ENCODE measurements around the gene PLCE1.

The PLCE1 gene

DNA sequence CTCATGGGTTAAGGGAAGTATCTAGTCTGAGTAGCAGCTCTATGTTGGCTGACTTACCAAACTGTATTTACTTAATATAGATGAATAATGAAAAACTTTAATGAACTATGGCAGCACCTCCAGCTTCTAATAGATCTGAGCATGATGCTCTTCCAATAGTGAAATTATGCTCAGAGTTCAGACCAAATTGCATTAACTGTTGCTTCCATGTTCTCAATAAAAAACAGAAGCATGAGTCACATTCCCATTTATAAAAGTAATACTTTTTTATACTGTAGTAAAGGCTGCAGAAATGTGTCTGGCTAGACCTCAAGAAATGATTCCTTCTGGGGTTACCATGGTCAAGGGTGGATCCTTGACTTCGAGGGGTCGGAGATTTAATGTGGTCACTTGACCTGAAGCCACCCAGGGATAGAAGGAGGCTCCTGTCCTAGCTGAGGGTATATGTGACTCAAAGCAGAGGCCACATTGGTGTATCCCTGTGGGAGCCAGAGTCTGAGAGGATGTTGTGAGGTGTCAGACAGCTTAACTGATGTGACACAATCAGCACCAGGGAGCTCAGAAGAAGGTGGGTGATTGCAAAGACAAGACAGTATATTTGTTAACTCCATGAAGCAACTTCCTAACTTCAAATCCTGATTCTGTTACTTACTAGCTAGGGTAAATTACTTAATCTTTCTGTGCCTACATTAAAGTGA is 19.8 kb upstream of the PLCE1 start:
- no peak for DNase-seq
- H3K27ac Mint-ChIP-seq, result no peak overlapping the region
- H3K4me3 Mint-ChIP-seq, result no peak overlapping the region
- H3K27me3 Mint-ChIP-seq, result peaks cover 3% of the 10 kb centered on the region
- no peaks in the 10 kb centered on the region for H3K36me3 Mint-ChIP-seq (ENCODE audit: low read depth)
- peaks cover 2% of the 10 kb centered on the region for H3K9me3 Mint-ChIP-seq
- no peaks in the 10 kb centered on the region for H3K4me1 Mint-ChIP-seq (ENCODE audit: low read depth)

- H3K27ac Mint-ChIP-seq, result no peak overlapping the region
- DNase-seq, result no peak
- no peak overlapping the region for H3K4me3 Mint-ChIP-seq
- peaks cover 2% of the 10 kb centered on the region for H3K9me3 Mint-ChIP-seq
- no peaks in the 10 kb centered on the region for H3K36me3 Mint-ChIP-seq (ENCODE audit: low read depth)
- no peaks in the 10 kb centered on the region for H3K4me1 Mint-ChIP-seq (ENCODE audit: low read depth)
- peaks cover 3% of the 10 kb centered on the region for H3K27me3 Mint-ChIP-seq
Observed at GRCh38 chr10:93977442-93977841, 16.3 kb upstream of the PLCE1 start.

DNA sequence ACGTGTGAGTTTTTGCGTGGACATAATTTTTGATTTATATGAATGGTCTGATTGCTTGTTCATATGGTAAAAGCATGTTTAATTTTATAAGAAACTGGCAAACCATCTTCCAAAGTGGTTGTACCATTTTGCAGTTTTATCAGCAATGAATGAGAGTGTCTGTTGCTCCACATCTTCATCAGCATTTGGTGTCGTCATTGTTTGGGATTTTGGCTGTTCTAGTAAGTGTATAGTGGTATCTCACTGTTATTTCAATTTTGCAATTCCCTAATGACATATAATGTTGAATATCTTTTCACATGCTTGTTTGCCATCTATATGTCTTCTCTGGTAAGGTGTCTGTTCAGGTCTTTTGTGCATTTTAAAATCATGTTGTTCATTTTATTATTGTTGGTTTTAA is 13.2 kb upstream of the PLCE1 start:
- Mint-ChIP-seq H3K27ac (no peak overlapping the region), H3K27me3 (peaks cover 3% of the 10 kb centered on the region), H3K4me1 (ENCODE audit: low read depth) (no peaks in the 10 kb centered on the region), H3K4me3 (no peak overlapping the region), H3K9me3 (no peaks in the 10 kb centered on the region), H3K36me3 (ENCODE audit: low read depth) (no peaks in the 10 kb centered on the region)
- no peak for DNase-seq

DNA sequence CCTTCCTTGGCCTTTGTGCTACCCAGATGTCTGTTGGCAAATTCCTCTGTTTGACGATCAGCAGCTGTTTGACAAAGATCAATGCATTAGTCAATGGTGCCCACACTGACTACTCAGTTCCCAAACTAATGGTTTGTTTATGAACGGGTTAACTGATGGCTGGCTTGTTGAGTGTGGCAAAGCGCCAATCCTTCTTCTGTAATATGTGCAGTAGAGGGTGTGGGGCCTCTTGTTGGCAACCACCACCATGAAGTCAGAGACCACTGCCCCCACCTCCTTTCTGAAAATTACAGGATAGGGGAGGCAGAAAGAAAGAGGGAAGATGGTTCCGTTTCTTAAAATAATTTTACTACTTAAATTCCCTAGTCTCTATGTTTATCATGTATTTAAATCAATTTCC is 2.6 kb upstream of the PLCE1 start:
- H3K27me3 Mint-ChIP-seq, result peaks cover 64% of the 10 kb centered on the region

GRCh38 chr10:93991596-93992284 is 2.0 kb upstream of the PLCE1 start:
- no peak for DNase-seq
- Mint-ChIP-seq H3K4me1 (ENCODE audit: low read depth) (peaks cover 3% of the 10 kb centered on the region), H3K4me3 (no peak overlapping the region), H3K27ac (no peak overlapping the region), H3K9me3 (no peaks in the 10 kb centered on the region), H3K36me3 (ENCODE audit: low read depth) (no peaks in the 10 kb centered on the region), H3K27me3 (peaks cover 69% of the 10 kb centered on the region)

More for the DNA sequence above, 2.6 kb upstream of the PLCE1 start:
- Mint-ChIP-seq H3K4me3 (no peak overlapping the region), H3K36me3 (ENCODE audit: low read depth) (no peaks in the 10 kb centered on the region), H3K27ac (no peak overlapping the region), H3K4me1 (ENCODE audit: low read depth) (peaks cover 3% of the 10 kb centered on the region), H3K9me3 (no peaks in the 10 kb centered on the region)
- no peak for DNase-seq

GRCh38 chr10:93992400-93993030 is 1.2 kb upstream of the PLCE1 start:
- Mint-ChIP-seq H3K36me3 (ENCODE audit: low read depth) (no peaks in the 10 kb centered on the region), H3K9me3 (no peaks in the 10 kb centered on the region), H3K4me3 (peak overlapping the region; percentile 20), H3K27me3 (peaks cover 65% of the 10 kb centered on the region), H3K27ac (no peak overlapping the region), H3K4me1 (ENCODE audit: low read depth) (peaks cover 3% of the 10 kb centered on the region)
- DNase-seq, result no peak

- Mint-ChIP-seq H3K27me3 (peaks cover 69% of the 10 kb centered on the region), H3K36me3 (ENCODE audit: low read depth) (no peaks in the 10 kb centered on the region), H3K27ac (no peak overlapping the region), H3K4me3 (peak overlapping the region; percentile 46), H3K4me1 (ENCODE audit: low read depth) (peaks cover 3% of the 10 kb centered on the region), H3K9me3 (no peaks in the 10 kb centered on the region)
- no peak for DNase-seq
Observed at GRCh38 chr10:93993414-93993781, 333 bp upstream of the PLCE1 start.

- Mint-ChIP-seq H3K4me3 (peak overlapping the region; percentile 30), H3K9me3 (no peaks in the 10 kb centered on the region), H3K36me3 (ENCODE audit: low read depth) (no peaks in the 10 kb centered on the region), H3K4me1 (ENCODE audit: low read depth) (peaks cover 3% of the 10 kb centered on the region), H3K27me3 (peaks cover 64% of the 10 kb centered on the region), H3K27ac (no peak overlapping the region)
- DNase-seq, result no peak
Observed at GRCh38 chr10:93994438-93994801, 689 bp downstream of the PLCE1 start.

- peaks cover 66% of the 10 kb centered on the region for H3K27me3 Mint-ChIP-seq
- no peaks in the 10 kb centered on the region for H3K9me3 Mint-ChIP-seq
- no peak overlapping the region for H3K27ac Mint-ChIP-seq
- no peaks in the 10 kb centered on the region for H3K36me3 Mint-ChIP-seq (ENCODE audit: low read depth)
- H3K4me3 Mint-ChIP-seq, result no peak overlapping the region
- no peak for DNase-seq
- H3K4me1 Mint-ChIP-seq (ENCODE audit: low read depth), result peaks cover 3% of the 10 kb centered on the region
Observed at GRCh38 chr10:93995182-93995581, 1.5 kb downstream of the PLCE1 start.

DNA sequence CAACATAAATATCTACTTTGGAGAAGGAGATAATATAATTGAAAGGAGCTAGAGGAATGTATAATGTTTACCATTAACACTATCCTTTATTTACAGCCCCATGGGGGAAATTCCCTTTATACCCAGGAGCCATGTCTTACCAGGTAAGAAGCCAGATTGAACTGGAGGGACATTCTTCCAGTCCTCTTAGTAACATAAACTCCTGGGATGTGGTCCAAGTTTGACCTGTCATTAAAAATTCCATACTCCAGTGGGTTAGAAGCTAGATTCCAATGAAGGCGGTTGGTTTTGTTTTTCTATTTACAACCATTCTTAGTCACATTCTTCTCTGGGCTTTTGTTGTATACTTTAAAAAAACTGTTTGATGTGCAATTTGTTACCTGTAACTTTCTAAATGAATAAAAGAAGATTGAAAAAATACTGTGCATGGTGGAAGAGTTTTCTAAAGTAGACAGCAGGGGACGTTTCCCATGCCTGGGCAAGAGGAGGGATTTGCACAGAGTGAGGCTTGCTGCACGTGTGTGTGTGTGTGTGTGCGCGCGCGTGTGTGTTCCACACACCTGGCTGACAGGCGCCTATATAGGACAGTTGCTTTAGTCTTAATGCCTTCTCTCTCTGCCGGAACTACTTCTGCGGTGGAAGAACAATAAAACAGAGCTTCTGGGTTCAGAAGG is 2.0 kb downstream of the PLCE1 start:
- Mint-ChIP-seq H3K27me3 (peaks cover 60% of the 10 kb centered on the region), H3K36me3 (ENCODE audit: low read depth) (no peaks in the 10 kb centered on the region), H3K4me3 (no peak overlapping the region), H3K9me3 (no peaks in the 10 kb centered on the region), H3K4me1 (ENCODE audit: low read depth) (peaks cover 3% of the 10 kb centered on the region), H3K27ac (no peak overlapping the region)
- no peak for DNase-seq

GRCh38 chr10:93996551-93996950 is 2.8 kb downstream of the PLCE1 start:
- DNase-seq, result no peak
- Mint-ChIP-seq H3K36me3 (ENCODE audit: low read depth) (no peaks in the 10 kb centered on the region), H3K4me1 (ENCODE audit: low read depth) (peaks cover 3% of the 10 kb centered on the region), H3K27ac (no peak overlapping the region), H3K27me3 (peaks cover 58% of the 10 kb centered on the region), H3K9me3 (no peaks in the 10 kb centered on the region), H3K4me3 (no peak overlapping the region)

DNA sequence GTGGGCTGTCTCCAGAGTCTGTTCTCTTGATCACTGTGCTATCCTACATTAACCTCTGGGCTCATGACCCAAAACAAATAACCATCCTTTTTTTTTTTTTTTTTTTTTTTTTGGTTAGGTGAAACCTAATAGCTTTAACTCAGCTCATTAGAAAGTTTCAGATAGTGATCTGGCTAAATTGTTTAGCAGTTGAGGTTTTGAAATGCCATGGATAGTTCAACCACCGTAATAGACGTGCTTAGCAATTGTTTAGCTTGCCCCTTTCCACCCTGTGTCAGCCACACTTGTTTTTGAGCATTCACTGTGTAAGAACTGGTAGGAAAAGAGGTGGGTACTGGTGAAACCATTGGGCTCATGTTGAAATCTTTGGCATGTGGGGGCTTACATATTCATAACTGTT is 3.8 kb downstream of the PLCE1 start:
- no peak overlapping the region for H3K4me3 Mint-ChIP-seq

DNA sequence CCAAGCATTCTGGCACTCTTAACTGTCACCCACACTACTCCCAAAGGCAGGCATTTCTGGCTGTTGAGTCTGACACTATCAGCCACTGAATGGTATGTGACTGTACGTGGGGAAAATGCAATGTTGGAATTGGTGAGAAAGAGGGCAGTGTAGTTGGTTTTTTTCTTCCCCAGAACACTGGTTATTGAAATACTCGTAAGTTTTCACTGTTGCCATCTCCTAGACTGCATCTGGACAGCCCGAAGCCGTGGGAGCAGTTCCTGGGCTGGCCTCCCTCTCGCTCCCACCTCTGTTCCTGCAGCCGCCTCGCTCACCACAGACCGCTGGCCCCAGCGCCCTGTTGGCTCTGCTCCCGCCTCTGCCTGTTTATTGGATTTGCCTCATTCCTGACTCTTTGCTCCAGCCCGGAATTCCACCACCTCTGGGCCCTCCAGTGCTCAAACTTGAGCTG is 5.7 kb downstream of the PLCE1 start:
- no peaks in the 10 kb centered on the region for H3K9me3 Mint-ChIP-seq
- H3K27ac Mint-ChIP-seq, result no peak overlapping the region
- H3K36me3 Mint-ChIP-seq (ENCODE audit: low read depth), result no peaks in the 10 kb centered on the region
- H3K27me3 Mint-ChIP-seq, result peaks cover 38% of the 10 kb centered on the region
- no peak for DNase-seq
- H3K4me3 Mint-ChIP-seq, result no peak overlapping the region
- H3K4me1 Mint-ChIP-seq (ENCODE audit: low read depth), result peaks cover under 1% of the 10 kb centered on the region

More for the DNA sequence above, 3.8 kb downstream of the PLCE1 start:
- peaks cover 51% of the 10 kb centered on the region for H3K27me3 Mint-ChIP-seq
- no peak for DNase-seq
- no peaks in the 10 kb centered on the region for H3K9me3 Mint-ChIP-seq
- H3K27ac Mint-ChIP-seq, result no peak overlapping the region
- peaks cover 3% of the 10 kb centered on the region for H3K4me1 Mint-ChIP-seq (ENCODE audit: low read depth)
- no peaks in the 10 kb centered on the region for H3K36me3 Mint-ChIP-seq (ENCODE audit: low read depth)

- H3K36me3 Mint-ChIP-seq (ENCODE audit: low read depth), result no peaks in the 10 kb centered on the region
- no peak overlapping the region for H3K27ac Mint-ChIP-seq
- DNase-seq, result no peak
- no peaks in the 10 kb centered on the region for H3K9me3 Mint-ChIP-seq
- H3K4me1 Mint-ChIP-seq (ENCODE audit: low read depth), result no peaks in the 10 kb centered on the region
- H3K4me3 Mint-ChIP-seq, result no peak overlapping the region
- peaks cover 23% of the 10 kb centered on the region for H3K27me3 Mint-ChIP-seq
Observed at GRCh38 chr10:94000638-94001415, 7.1 kb downstream of the PLCE1 start.

Data from activated T-cell treated with anti-CD3 and anti-CD28 coated beads, Interleukin-2, amount 50 U/mL, for 24 hours (primary cell).